Left cardiac atrium (tissue), 4 donors: Measurements from ENCODE around the gene IRX2. TPM values are rescaled to one million over a fixed set of nuclear protein-coding genes. Genes with fewer than 3 reads are reported as not detected.

Experiments used
- ATAC-seq, 2 donors: fragments of 200-7000 bp; cut with Tn5 transposase; one replicate each; pipeline ENCODE4 v1.9.1; 2020; ENCODE audit warnings: mild to moderate bottlenecking in 2 of 2, moderate library complexity in 2 of 2
- DNase-seq: peaks from one replicate; pipeline ENCODE4 v3.0.0-alpha.2; 2020
- intact Hi-C, 2 donors: fragments of 100-400 bp; cut with DNase I; formaldehyde crosslinking; loops; one replicate each; pipeline versions ENCODE4 v1.14.1 to v1.15.1; 2022 to 2023
- total RNA-seq, 2 donors: library from RNA; stranded (reverse); fragmentation: NEBNext Ultra II Directional; extraction: Animal tissue kit (Norgen Biotek cat#: 25700); gene quantifications; one replicate each; pipeline ENCODE4 v1.2.1, GENCODE V29; 2021
- donor health status: DM: no; HTN: yes; CAD: no.
- donor health status: DM: no; HTN: yes; CAD: no; lungs with severe emphysema.
- donor health status: DM: yes; HTN: yes; CAD: no.
- donor health status: Dilated cardiomyopathy.

The IRX2 gene
- total RNA-seq, 2 donors from 2014 or later, result 0.27 to 1.0 TPM

- ATAC-seq, result no peak
- no peak for DNase-seq
- intact Hi-C loops, result no loop called here
Measured at GRCh38 chr5:2757563-2758351, 6.3 kb upstream of the IRX2 start.

GRCh38 chr5:2756211-2757152 is 5.0 kb upstream of the IRX2 start:
- DNase-seq, result no peak
- peak in 1 of 2 donors; percentile 8 for ATAC-seq
- intact Hi-C loops, result no loop called here

- no peak for ATAC-seq
- intact Hi-C loops, result no loop called here
- no peak for DNase-seq
Measured at GRCh38 chr5:2755681-2756171, 4.2 kb upstream of the IRX2 start.

DNA sequence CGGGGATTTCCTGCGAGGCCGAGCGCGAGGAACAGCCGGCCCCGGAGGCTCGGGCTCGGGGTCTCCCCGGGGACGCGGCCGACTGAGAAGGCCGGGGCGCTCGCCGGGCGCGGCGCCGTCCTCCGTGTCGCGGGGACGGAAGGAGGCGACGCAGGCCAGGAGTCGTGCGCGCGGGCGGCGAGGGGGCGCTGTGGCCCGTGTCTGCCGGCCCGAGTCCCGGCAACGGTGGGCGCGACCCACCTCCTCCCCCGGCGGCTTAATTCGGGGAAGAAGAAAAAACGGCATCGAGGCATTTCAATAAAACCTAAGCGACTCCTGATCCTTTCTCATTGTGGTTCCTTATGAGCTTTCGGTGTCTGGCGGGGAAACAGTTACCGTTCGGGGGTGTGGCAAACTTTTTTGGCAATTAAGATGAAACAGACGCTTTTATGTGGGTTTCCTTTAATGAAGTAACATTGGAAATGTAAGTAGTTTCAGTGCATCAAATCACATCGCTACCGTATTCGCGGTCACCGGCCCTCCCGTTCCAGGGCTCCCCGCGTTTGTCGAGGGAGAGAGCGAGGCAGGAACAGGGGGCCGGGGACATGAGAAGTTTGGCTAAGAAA is 3.7 kb upstream of the IRX2 start:
- DNase-seq, result no peak
- intact Hi-C loops, result no loop called here
- ATAC-seq, result no peak

DNA sequence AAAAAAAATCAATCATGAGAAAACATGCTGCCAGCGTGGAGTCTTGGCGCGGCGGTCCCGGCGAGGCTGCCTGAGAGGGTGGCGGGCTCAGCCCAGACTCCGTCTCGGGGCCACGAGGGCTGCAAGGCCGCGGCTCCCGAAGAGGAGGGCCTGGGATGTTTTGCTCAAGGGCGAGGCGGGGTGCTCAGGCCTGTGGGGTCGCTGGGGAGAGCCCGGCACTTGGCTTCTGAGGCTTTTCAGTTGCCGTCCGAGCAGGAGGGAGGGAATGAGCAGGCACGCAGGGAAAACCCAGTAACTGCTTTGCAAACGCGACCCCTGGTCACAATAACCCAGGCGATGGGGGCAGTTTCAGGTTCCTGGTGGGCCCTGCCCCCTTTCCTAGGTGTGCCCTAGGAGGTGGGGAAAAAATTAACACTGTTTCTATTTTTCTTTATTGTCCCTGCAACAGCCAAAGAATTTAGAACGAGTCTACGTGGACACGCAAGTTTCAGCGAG is 3.2 kb upstream of the IRX2 start:
- ATAC-seq (no peak), DNase-seq (no peak)
- intact Hi-C loops, result no loop called here

DNA sequence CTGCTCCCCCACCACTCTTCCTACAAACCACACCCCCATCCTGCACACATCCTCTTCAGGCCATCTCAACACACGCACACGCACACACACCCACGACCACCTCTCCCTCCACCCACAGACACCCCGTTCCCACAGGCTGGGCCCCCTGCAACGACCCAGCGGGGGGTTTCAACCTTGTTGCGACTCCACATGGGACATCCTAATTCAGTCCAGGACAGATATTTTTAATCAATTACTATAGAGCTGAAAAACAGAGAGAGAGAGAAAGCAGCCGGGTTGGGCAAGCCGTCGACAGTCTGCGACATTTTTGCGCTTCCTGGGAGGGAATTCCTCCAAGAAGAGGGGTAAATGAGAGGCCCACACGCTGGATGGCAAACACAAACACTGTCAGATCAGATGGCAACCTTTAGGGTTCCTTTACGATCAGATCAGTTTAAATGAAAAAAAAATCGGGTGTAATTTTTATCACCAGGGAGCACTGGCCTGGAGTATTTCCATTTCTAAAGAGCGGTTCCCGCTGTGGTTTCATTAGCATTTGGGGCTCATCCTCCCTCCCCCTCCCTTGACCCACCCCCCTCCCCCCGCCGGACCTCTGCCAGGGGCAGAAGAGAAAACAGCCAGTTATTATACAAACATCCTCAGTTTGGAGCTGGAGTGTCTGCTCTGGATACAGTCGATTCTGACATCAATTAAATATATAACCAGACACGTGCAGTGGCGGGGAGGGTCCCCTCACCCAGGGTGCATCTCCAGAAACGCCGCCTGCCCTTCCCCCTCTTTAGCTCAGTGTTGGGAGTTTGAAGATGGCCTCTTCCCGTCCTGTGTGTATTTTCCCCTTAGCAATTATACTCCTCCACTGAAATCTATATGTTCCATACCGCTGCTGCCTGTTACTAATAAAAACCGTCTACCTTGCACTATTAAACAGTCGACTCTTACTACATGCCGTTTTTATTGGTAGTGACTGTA is 2.3 kb upstream of the IRX2 start:
- ATAC-seq (no peak), DNase-seq (no peak)
- intact Hi-C loops, result no loop called here

GRCh38 chr5:2752821-2753439 is 1.5 kb upstream of the IRX2 start:
- no peak for DNase-seq
- ATAC-seq, result no peak
- intact Hi-C loops, result no loop called here

- DNase-seq (no peak), ATAC-seq (peak; percentile 41 to 43)
- intact Hi-C loops, result no loop called here
Measured at GRCh38 chr5:2752059-2752820, 763 bp upstream of the IRX2 start.

DNA sequence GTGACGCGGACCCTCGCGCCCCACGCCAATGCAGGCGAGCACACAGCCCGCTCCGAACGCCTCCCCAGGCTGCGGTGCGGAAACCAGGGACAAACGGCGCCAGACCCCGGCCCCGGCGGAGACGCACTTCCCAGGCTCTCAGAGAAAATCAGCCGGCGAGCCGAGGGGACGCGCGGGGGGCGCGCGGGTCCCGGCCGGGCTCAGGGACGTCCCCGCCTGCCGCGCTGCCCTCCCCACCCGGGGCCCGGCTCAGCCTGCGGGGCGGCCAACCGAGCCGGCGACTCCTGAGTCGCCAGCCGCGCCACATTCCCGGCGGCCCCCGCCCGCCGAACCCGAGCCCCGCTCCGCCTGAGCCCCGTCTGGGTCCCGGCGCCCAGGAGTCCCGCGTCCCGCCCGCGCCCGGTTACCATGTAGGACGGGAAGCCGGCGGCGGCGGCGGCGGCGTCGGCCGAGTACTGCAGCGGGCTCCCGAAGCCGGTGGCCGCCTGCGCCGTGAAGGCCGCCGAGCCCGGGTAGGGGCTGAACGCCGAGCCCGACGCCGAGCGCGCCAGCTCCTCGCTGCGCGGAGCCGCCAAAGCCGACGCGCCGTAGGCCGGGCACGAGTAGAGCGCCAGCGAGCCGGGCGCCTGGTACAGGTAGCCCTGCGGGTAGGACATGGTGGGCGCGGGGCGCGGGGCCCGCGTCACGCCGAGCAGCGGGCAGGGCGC is 566 bp downstream of the IRX2 start:
- no peak for DNase-seq
- intact Hi-C loops, result no loop called here
- ATAC-seq, result no peak

DNA sequence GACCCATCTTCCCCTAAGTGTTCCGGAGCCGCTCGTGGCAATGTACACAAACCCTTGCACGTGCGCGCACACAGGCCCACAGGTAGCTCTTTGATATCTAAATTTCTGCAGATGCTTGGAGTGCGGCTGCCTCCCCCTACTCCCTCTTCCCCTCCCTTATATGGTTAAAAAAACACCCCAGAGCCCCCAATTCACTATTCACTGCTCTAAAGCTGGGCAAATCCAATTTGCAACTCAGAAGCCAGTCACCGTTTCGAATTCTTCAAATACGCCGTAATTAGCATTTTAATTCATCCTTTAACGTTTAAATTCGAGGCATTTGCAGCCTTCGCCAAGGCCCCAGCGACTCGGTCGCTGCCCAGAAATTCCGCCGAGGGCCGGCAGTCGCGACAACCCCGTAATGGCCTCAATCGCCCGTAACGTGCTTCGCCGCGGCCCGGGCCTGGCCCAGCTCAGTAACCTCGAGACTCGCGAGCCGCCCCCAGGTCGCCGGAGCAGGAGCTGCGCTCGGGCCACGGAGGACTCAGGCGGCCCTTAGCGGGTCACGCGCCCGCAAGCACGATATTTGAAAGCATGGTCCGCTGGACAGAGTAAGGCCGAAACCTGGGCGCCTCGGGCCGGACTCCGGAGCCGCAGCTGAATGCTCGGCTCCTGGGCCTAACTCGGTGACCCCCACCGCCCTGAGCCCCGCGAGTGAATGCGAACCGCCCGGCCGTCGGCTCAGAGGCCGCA is 1.3 kb downstream of the IRX2 start:
- intact Hi-C loops, result no loop called here
- ATAC-seq, result no peak
- DNase-seq, result no peak

DNA sequence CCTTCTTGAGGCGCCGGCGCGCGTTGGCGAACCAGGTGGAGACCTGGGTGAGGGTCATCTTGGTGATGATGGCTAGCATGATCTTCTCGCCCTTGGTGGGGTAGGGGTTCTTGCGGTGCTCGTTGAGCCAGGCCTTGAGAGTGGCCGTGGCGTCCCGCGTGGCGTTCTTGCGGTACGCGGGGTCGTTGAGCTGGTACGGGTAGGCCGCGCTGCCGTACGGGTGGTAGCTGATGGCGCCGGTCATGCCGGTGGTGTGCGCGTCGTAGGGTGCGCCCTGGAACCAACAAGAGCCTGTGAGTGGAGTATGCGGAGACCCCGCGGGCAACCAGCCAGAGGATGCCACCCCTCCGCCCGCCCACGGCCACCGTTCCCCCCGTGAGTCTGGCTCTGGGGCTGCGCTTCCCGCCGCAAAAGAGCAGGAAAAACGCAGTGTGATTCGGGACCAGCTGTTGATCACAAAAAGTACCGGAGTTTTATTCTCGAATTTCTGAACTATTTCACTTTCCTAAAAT is 1.9 kb downstream of the IRX2 start:
- intact Hi-C loops, result no loop called here
- DNase-seq (no peak), ATAC-seq (no peak)

DNA sequence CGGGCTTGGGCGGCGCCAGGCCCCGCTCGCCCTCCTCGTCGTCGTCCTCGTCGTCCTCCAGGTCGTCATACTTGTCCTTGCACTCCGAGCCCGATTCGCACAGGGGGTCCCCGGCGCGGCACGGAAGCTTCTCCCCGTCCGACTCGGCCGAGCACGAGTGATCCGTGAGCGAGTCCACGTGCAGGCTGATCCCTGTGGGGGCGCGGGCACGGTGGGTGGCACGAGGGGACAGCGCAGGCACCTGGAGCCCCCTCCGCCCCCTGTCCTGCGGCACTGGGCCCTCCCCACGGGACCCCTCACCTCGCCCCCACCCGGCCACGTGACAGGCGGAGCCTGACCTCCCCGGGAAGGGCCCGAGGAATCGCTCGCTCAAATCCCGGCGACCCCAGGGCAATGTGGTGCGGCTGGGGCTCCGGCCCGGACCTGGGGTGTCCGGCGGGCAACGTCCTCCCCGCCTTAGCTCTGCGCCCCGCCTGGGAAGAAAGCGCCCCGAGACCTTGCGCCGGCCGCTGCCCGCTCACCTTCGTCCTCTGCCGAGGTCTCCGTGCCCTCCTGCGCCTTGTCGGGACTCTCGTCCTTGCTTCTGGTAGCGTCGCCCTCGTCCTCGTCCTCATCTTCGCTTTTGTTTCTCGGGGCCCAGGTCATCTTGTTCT is 2.5 kb downstream of the IRX2 start:
- ATAC-seq, result no peak
- no peak for DNase-seq
- intact Hi-C loops, result no loop called here

DNA sequence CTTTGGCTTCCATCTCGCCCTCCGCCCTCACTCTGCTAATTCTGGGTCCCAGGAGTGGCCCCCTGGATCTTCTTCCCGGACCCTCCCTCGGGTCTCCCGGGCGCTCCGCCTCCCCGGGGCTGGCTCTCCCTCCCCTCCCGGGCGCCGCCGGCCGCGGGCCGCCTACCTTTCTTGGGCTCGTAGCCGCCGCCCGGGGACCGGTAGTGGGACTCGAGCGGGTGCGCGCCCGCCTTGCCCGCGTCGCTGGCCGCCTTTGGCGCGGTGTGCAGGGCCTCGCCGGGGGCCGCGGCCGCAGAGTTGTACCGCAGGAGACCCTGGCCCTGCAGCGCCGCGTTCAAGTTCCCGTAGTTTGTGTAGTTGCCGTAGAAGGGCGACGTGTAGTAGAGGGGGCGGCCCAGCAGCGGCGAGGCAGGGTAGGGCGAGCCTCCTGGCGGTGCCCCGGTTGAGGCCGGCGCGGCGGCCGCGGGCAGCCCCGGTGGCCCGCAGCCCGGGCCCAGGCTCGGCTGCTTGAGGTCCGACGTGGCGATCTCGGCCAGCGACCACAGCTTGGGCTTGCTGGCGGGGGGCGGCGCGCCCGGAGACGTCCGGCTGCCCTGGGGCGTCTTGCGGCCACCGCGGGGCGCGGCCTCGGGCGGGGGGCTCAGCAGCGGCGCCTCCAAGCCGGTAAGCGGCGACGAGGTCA is 3.2 kb downstream of the IRX2 start:
- no peak for DNase-seq
- intact Hi-C loops, result no loop called here
- ATAC-seq, result no peak

DNA sequence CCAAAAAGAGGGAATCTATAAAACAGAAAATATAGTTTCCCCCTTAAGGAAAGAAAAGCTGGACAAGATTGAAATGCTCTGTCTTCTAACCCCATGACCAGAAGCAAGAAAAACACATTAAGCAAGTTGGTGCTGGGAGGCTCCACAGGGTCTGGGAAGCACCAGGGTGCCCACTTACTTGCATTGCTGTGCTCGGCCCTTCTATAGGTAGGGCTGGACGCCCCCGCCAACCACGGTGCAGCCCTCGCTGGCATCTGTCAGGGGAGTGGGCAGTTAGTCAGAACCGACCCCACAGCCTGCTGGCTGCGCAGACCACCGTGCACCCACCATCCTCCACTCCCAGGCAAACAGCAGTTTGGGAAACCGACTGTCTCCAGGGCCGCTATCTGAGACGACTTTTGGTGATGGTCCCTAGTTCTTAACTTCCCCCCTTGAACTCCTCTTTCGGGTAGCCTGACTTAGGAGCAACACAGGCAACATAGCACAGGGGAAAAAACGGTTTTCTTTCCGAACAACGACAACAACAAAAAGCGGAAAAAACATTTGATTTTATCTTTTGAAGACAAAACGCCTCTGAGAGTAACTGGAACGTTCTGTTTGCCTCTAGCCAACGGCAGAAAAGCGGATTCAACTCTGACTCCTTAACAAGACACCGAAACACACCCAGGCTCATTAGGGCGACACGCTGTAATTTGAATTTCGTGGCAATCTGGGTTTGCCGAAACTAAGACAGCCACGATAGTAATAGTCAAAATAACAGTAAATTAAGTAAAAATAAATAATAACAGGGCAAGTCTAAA is 3.9 kb downstream of the IRX2 start:
- intact Hi-C loops, result no loop called here
- no peak for DNase-seq
- ATAC-seq, result no peak
